K562 (cell line): ENCODE results near the gene MRPS5. TPM values are rescaled to one million over a fixed set of nuclear protein-coding genes. Genes with fewer than 3 reads are reported as not detected.

ENCODE experiments used
- ATAC-seq: fragments of 200-7000 bp; cut with Tn5 transposase; 3 replicates; pipeline ENCODE4 v1.9.1; 2020; ENCODE audit warnings: moderate library complexity
- BruUV-seq: library from RNA; stranded (reverse); fragments of 400-500 nt; replicated peaks from 2 replicates; lab custom pipeline; 2021; lab: Mats Ljungman, UMichigan
- CTCF ChIA-PET: fragments of 300-600 bp; formaldehyde crosslinking; extraction: SDS; loops from one replicate; lab custom pipeline; 2021; ENCODE audit warnings: low intra/inter-chr PET ratio; lab: Yijun Ruan, JAX
- POLR2A ChIA-PET: fragments of 300-600, 350-650 bp; sonication (Branson Sonifier 250); formaldehyde crosslinking; extraction: SDS; loops from one replicate; lab custom pipeline; 2021; ENCODE audit warnings: antibody characterized with exemption, inconsistent platforms; lab: Yijun Ruan, JAX
- DNase-seq, 4 experiments: peaks; one replicate each; pipeline versions ENCODE4 v3.0.0 to v3.0.0-alpha.2; 2011 to 2018; ENCODE audit warnings: low spot score in 3 of 4, mixed read lengths in 3 of 4; ENCODE audit errors: extremely low read depth in 1 of 4
- FAIRE-seq: peaks from 2 replicates; lab custom pipeline; 2011; peaks lifted over from hg19 to GRCh38; lab: Jason Lieb, UNC
- H2AFZ ChIP-seq: 2 replicates; pipeline ENCODE4 v1.6.0; 2011; ENCODE audit warnings: low read depth, low read length, control low read depth, inconsistent platforms
- H3K27ac ChIP-seq: fragments of 200-600 bp; 3 replicates; pipeline ENCODE4 v1.8.0; 2011; ENCODE audit warnings: low read depth, mild to moderate bottlenecking, control low read depth, inconsistent platforms, low read length, moderate library complexity, mixed read lengths; ENCODE audit errors: extremely low read depth
- H3K27me3 ChIP-seq, 2 experiments: fragments of 300-600 bp in 1 of 2; 2 replicates in 1 of 2; 3 replicates in 1 of 2; pipeline versions ENCODE4 v1.6.0 to v1.8.0; 2011; ENCODE audit warnings: inconsistent platforms in 2 of 2, low read length in 2 of 2, mild to moderate bottlenecking in 1 of 2, mixed read lengths in 1 of 2, moderate library complexity in 1 of 2; ENCODE audit not compliant: control insufficient read depth in 2 of 2, insufficient read depth in 2 of 2
- H3K36me3 ChIP-seq: fragments of 300-600 bp; 3 replicates; pipeline ENCODE4 v1.8.0; 2011; ENCODE audit warnings: mild to moderate bottlenecking, low read length, inconsistent platforms; ENCODE audit not compliant: control insufficient read depth, insufficient read depth
- H3K4me1 ChIP-seq, 2 experiments: fragments of 200-600 bp in 1 of 2; replicated peaks in 1 of 2; 2 replicates in 1 of 2; 3 replicates in 1 of 2; pipeline versions ENCODE4 v1.5.1 to v1.8.0; 2011; ENCODE audit warnings: inconsistent platforms in 2 of 2, low read length in 2 of 2, mild to moderate bottlenecking in 1 of 2, mixed read lengths in 1 of 2, moderate library complexity in 1 of 2; ENCODE audit not compliant: control insufficient read depth in 2 of 2, insufficient read depth in 2 of 2
- H3K4me2 ChIP-seq: 2 replicates; pipeline ENCODE4 v1.6.1; 2011; ENCODE audit warnings: low read length, control low read depth, inconsistent platforms, mixed read lengths; ENCODE audit not compliant: insufficient read depth
- H3K4me3 ChIP-seq: fragments of 200-600 bp; sonication (generic), shearing (Covaris generic); 2 replicates; pipeline ENCODE4 v1.5.1; 2016; ENCODE audit warnings: control low read depth, inconsistent platforms
- H3K79me2 ChIP-seq: fragments of 200-600 bp; 3 replicates; pipeline ENCODE4 v1.8.0; 2011; ENCODE audit warnings: low read length, inconsistent platforms; ENCODE audit not compliant: control insufficient read depth, insufficient read depth
- H3K9ac ChIP-seq, 2 experiments: 2 replicates each; pipeline versions ENCODE4 v1.6.0 to v1.6.1; 2011; ENCODE audit warnings: low read depth in 2 of 2, low read length in 2 of 2, control low read depth in 1 of 2, inconsistent platforms in 1 of 2, mild to moderate bottlenecking in 1 of 2, mixed read lengths in 1 of 2; ENCODE audit not compliant: insufficient read depth in 1 of 2
- H3K9me1 ChIP-seq: one replicate; pipeline ENCODE4 v1.6.0; 2011; ENCODE audit warnings: inconsistent platforms, mild to moderate bottlenecking, low read length, moderate library complexity; ENCODE audit not compliant: control insufficient read depth, insufficient read depth
- H3K9me3 ChIP-seq: replicated peaks from 2 replicates; pipeline ENCODE4 v1.5.1; 2011; ENCODE audit warnings: low read depth, low read length, inconsistent platforms; ENCODE audit not compliant: control insufficient read depth, insufficient read depth
- H4K20me1 ChIP-seq: replicated peaks from 2 replicates; pipeline ENCODE4 v1.6.1; 2011; ENCODE audit warnings: low read length, inconsistent platforms, mixed read lengths; ENCODE audit not compliant: control insufficient read depth, insufficient read depth
- CTCF ChIP-seq, 3 experiments: IDR thresholded peaks in 2 of 3; conservative IDR thresholded peaks in 1 of 3; 2 replicates each; pipeline ENCODE4 v1.5.1; 2011 to 2012; ENCODE audit warnings: low read length in 3 of 3, mild to moderate bottlenecking in 3 of 3, control low read depth in 2 of 3, improper control_type of control experiment in 1 of 3, inconsistent platforms in 1 of 3, low read depth in 1 of 3, mixed read lengths in 1 of 3, moderate library complexity in 1 of 3; ENCODE audit not compliant: insufficient read depth in 2 of 3
- GATAD2A ChIP-seq: fragments of 450-650 bp; IDR thresholded peaks from 2 replicates; pipeline ENCODE4 v1.6.1; 2017
- PHB ChIP-seq: fragments of 250-450 bp; sonication (Bioruptor Pico); IDR thresholded peaks from 2 replicates; pipeline ENCODE4 v1.5.0; 2021
- TAF15 ChIP-seq: fragments of 200-400 bp; formaldehyde crosslinking; IDR thresholded peaks from 2 replicates; pipeline ENCODE4 v1.6.1; 2017; ENCODE audit warnings: mild to moderate bottlenecking, low read depth, low read length, moderate library complexity
- U2AF1 ChIP-seq: fragments of 200-400 bp; formaldehyde crosslinking; optimal IDR thresholded peaks from 2 replicates; pipeline ENCODE3; 2017; ENCODE audit warnings: mild to moderate bottlenecking, low read depth, low read length, moderate library complexity
- ZNF280B ChIP-seq: fragments of 250-450 bp; sonication (Bioruptor Pico); IDR thresholded peaks from 2 replicates; pipeline ENCODE4 v1.5.1; 2021; ENCODE audit warnings: mild to moderate bottlenecking
- ZNF778 ChIP-seq: fragments of 450-650 bp; formaldehyde crosslinking; IDR thresholded peaks from 2 replicates; pipeline ENCODE4 v1.4.0; 2020; ENCODE audit warnings: mild to moderate bottlenecking, moderate library complexity
- WGBS: fragments of 100-300 bp; shearing (Covaris generic); methylation state at CpG from one replicate; pipeline ENCODE4 v1.1.6; 2016; ENCODE audit warnings: low coverage, mixed read lengths; ENCODE audit not compliant: insufficient coverage; ENCODE audit errors: missing lambda C conversion rate; 5-methylcytosine and 5-hydroxymethylcytosine counted together
- in situ Hi-C: fragments of 300-500 bp; cut with MboI; formaldehyde crosslinking; loops from 4 replicates; pipeline ENCODE4 v1.15.0; 2018; ENCODE audit warnings: inconsistent platforms, mixed read lengths
- intact Hi-C: fragments of 100-400 bp; cut with micrococcal nuclease; formaldehyde crosslinking; loops from 2 replicates; pipeline ENCODE4 v1.14.2; 2022
- polyA plus RNA-seq, 8 experiments: library from polyadenylated mRNA; depleted of rRNA in 4 of 8; stranded (reverse) in 5 of 8; unstranded in 3 of 8; fragments of >200 nt; fragmentation: Nextera tagmentation in 2 of 8; fragmentation: Illumina TruSeq in 1 of 8; extraction: Ambion mirVana in 2 of 8; extraction: Trizol in 1 of 8; gene quantifications; 2 replicates each; pipeline versions ENCODE4 v1.2.1 to v1.2.3, GENCODE V29; 2011 to 2014; ENCODE audit warnings: inconsistent platforms in 1 of 8, missing spikeins in 1 of 8
- total RNA-seq, 7 experiments: library from RNA; depleted of rRNA in 6 of 7; stranded (reverse); fragments of >200 nt in 6 of 7; fragmentation: Illumina TruSeq in 2 of 7; extraction: Trizol in 2 of 7; gene quantifications; 2 replicates each; pipeline versions ENCODE4 v1.2.1 to v1.2.3, GENCODE V29; 2011 to 2021; ENCODE audit warnings: low replicate concordance in 1 of 7

MRPS5 gene
- total and polyA plus RNA-seq, 9 of the 15 experiments (the other 6 are each of a cell fraction or from before 2014, with no cell fraction given): 85.0 to 162 (median 118) TPM

- TF ChIP-seq ZNF778 (no peak), ZNF280B (CRISPR knock-in tag) (no peak), GATAD2A (no peak), TAF15 (no peak), PHB (CRISPR knock-in tag) (no peak)
These were observed 43.6 kb downstream of the MRPS5 start (continued) for GRCh38 chr2:95077861-95078603.

- no peaks in the 10 kb centered on the region for H3K9me3 ChIP-seq
- CTCF ChIA-PET: interaction anchor here (0.6 to 1.9 kb wide), 3 partner anchors 124 to 238 kb away, joined by 3 to 11 read pairs (median 7); partner anchors contain the start of gene ZNF892
- H2AFZ ChIP-seq: no peak overlapping the region
- BruUV-seq: no TSS peak
- no peak overlapping the region for H3K4me3 ChIP-seq
- intact Hi-C loops (loop anchor here (5.0 kb wide), 1 partner anchor 130 kb away; the partner anchor contains the start of gene ZNF892), in situ Hi-C loops (no loop called here)
- H3K4me2 ChIP-seq: no peak overlapping the region
- peaks cover 0 to 10% of the 10 kb centered on the region in 2 experiments; a peak in 3 of 5 replicates for H3K4me1 ChIP-seq
- no peak overlapping the region for H3K9ac ChIP-seq
- TF ChIP-seq CTCF (IDR thresholded peaks at IDR 0.05 in 2 of 3, conservative IDR thresholded peaks at IDR 0.05 in 1 of 3; ENCODE audit: insufficient read depth in 2 of 3, low read depth in 1 of 3, low read length in 3 of 3) (peak in 2 of 3 experiments; percentile 3 to 21; a peak in 2 of 6 replicates), U2AF1 (no peak)
- no peak overlapping the region for H3K27ac ChIP-seq
- FAIRE-seq (no peak), DNase-seq (peak in 1 of 4 experiments; percentile 17), ATAC-seq (peak; percentile 73)
- no peaks in the 10 kb centered on the region; the same call in 1 of the 2 replicates for H4K20me1 ChIP-seq
- 0% methylated on average over 3 of the region's 3 CpGs for WGBS
- POLR2A ChIA-PET: interaction anchor here (1.2 kb wide), 1 partner anchor 14 kb away, joined by 5 read pairs; no protein-coding TSS in a partner anchor
- H3K79me2 ChIP-seq: no peaks in the 10 kb centered on the region
- peaks cover 9 to 60% of the 10 kb centered on the region in 2 experiments; a peak in 3 of 5 replicates for H3K27me3 ChIP-seq
- H3K36me3 ChIP-seq: no peaks in the 10 kb centered on the region
- no peaks in the 10 kb centered on the region for H3K9me1 ChIP-seq
These were observed 44.1 kb downstream of the MRPS5 start for GRCh38 chr2:95077530-95077825.
